GM21367 (cell line): ENCODE data around the gene TSHZ1.

ENCODE experiments used
- ATAC-seq: cut with Tn5 transposase; IDR thresholded peaks from one replicate; pipeline ENCODE4 v1.9.1; 2021; ENCODE audit not compliant: unreplicated experiment

TSHZ1 gene

DNA sequence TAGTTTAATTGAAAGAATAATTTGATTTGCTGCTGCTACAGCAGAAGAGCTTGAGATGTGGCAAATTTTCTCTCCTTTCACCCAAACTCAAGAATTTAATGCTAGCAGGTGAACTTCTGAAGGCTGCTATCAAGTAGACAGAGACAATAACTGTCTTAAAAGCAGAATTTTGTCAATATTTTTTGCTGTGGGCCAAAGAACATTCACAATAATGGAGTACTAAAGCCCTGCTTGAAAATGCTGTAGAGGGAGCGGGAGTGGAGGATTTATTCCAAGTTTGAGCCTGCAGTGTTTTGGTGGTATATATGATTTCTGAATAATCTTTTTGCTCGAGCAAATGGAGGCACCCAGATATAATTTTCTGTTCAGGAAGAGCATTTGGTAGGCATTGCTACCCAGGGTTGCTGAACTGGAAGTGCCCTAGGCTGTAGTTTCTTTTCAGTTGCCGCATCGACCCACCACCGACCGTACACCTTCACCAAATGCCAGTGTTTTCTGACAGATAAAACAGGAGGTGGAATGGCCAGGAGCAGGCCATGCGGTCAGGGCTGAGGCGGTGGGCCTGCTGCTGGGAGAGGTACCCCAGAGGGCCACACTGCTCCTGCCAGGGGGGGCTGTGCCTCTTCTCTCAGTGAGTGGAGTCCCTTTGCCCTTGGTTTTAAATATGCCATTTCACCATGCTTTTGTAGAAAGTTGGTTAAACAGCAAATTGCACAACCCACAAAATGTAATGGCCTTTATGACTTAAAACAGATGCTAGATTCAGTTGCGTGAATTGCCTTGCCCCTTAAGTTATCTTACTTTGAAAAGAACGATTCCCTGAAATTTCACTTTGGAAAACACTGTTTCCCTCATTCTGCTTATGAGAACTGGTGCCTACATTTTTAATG lies 36.4 kb downstream of the TSHZ1 start:
- ATAC-seq: no peak

DNA sequence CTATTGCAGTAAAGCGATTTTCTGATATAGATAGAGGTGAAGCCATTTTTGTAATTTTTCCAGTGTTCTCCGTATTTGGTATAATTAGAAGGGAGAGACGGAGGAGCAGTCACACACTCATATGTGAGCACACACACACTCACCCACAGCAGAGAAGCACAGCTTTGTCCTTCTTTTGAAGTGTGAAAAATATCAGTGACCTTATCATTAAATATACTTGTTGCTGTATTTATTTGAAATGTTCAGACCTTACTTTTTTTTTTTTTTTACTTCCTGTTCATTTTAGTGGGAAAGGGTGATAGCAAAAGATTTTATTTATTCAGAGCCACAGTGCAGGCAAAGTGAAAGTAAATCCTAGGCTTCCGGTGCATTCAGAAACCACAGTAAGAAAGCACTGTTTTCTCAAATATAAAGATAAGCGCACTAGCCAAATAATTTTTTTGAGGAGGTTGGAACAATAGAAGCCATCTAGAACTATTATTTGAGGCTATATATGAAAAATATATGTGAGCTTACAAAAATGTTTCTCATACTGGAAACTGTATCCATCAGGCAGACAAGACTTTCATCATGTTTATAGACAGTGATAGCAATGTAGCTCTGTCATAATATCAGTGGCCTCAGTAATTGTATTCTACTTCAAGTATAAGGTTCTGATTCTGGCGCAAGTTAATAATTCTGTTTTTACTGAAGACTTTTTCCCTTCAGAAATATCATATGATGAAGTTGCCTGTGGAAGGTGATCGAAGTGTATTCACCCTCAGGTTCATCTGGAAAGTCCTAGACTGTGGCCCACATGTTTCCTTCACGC lies 37.2 kb downstream of the TSHZ1 start:
- peak; percentile 49 for ATAC-seq

DNA sequence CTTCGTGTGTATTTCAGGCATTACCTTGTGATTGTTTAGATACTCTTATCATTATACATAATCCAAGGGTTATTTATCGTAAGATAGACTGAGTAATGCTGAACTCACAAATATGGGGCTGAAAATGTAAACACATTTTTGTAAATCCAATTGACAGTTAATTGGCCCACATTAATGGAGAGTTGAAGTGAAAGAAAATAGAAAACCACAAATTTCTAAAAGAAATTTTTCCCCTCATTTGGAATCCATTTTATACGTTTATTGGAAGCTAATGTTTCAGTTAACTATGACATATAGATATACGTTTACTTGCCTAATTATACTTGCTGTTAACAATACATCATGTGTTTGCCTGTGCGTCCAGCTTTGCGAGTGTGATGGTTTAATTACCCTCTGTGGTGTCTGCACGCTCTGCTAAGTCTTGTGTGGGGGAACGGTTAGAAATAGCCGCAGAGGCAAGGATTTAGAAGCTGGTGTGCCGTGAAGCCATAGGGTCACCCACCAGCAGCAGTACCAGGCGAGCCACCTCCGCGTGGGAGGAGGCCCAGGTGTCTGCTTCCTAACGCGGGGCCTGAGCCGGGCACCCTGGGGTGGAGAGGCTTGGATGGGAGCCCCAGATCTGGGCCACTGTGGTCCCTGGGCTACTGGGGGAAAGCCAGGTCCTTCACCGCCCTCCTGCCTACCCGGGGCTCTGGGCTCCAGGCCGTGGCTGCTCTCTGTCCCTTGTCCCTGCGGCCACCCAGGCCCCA lies 38.0 kb downstream of the TSHZ1 start:
- no peak for ATAC-seq

DNA sequence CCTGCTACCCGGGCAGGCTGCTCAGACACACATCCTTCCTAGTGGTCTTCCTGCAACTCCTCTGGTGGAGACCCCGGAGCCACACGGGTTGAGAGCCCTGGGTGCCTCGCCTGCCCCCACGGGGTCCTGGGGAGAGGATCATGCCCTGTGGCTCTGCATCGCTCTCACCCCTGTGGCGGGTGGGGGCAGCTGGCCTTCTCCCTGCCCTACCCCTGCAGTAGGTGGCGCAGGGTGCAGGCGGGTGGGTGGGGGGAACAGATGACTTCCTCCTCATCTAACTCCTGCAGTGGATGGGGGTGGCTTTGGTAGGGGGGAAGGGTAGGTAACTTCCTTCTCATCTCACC lies 38.5 kb downstream of the TSHZ1 start:
- ATAC-seq: no peak

DNA sequence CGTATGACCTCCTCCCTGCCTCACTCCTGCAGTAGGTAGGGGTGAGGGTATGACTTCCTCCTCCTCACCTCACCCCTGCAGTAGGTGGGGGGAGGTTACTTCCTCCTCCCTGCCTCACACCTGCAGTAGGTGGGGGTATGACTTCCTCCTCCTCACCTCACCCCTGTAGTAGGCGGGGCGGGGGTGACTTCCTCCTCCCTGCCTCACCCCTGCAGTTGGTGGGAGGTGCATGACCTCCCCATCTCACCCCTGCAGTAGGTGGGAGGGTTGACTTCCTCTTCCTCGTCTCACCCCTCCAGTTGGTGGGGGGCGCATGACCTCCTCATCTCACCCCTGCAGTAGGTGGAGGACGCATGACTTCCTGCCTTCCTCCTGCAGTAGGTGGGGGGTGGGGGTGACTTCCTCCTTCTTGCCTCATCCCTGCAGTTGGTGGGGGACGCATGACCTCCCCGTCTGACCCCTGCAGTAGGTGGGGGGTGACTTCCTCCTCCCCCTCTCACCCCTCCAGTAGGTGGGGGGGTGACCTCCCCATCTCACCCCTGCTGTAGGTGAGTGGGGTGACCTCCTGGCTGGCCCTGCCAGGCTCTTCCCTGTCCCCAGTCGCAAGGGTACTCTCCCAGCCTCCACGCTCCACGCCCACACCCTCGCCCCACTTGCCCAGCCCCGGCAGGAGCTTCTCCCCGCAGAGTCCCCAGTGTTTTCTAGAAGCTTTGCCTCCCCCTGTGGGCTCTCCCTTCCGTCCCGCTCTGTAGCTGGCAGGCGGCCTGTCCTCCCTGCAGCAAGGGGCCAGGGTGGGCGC lies 39.3 kb downstream of the TSHZ1 start:
- ATAC-seq: no peak

DNA sequence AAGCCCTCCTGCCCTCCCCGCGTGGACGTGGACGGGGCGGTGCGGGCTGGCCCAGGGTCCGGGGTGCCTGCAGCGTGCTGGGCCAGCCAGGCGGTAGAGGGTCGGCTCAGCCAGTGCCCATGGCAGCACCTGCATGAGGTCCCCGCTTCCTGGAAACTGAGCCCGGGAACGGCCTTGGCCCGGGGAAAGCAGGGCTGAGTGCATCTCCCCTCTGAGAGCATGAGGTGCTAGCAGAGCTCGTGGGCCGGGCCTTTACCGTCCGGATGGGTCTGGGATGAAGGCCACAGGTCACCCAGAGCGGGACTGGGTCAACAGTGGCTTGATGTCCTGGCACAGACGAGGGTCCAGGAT lies 39.8 kb downstream of the TSHZ1 start:
- no peak for ATAC-seq

DNA sequence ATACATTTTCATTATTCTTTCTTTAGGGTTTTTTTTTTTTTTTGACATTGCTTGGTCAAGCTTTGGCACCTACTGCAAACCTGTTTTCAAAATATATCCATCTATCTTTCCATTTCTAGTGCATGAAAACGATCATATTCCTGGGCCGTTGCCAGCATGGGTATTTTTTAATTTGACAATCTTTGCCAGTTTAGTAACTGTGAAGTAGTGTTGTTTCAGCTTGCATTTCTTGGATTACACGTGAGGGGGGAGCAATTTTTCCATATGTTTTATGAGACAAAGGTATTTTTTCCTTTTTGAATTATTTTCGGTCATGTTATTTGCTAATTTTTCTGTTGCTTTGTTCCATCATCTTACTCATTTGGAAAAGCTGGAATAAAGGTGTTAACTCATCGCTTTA lies 40.9 kb downstream of the TSHZ1 start:
- no peak for ATAC-seq

DNA sequence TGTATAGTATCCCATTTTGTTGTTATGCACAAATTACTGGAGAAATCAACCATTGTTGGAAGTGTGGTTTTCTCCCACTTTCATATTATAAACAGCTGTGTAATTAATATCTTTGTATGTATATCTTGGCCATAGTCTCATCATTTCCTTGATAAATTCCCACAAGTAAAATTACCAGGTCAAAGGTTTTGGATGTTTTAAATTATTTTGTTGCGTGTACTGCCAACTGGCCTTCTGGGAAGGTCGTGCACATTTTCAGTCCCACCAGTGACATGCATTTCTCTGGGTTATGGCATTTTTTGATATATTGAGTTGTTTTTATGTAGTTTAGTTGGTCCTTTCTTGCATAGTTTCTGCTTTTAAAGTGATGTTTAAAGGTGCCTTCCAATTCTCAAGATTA lies 41.5 kb downstream of the TSHZ1 start:
- ATAC-seq: no peak

DNA sequence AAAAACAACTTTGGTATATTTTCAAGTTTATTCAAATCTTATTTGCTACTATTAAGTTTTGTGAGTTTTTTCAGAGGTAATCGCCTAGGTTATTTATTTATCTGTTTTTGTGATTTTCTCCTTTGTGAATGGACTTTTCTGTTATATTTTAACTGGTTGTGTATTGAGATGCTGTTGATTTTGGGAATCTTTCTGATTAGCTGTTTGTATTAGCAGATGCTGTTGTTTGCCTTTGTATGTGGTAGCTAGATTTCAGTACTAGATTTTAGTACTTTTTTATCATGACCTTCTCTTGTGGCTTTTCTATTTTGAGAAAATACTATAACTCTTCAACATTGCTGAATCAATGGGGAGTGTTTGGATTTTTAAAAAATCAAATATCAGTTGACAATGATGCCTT lies 42.4 kb downstream of the TSHZ1 start:
- no peak for ATAC-seq

DNA sequence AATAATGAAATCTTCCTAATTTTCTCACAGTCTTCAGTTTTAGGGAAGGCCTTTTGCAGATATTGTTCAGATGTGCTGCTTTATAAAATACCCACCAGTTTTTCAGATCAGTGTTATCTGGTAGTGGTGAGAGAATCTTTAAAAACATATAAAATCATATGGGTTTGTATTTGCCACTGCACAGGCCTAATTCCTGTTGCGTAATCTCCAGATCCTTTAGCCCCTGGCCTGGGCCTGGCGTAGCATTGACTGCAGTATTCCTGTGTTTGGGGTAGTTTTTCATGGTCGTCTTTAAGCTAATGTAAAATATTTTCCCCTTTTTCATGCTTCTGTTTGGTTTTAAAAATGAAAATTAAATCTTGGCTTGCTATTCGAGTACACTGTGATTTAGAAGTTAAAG lies 43.2 kb downstream of the TSHZ1 start:
- no peak for ATAC-seq

DNA sequence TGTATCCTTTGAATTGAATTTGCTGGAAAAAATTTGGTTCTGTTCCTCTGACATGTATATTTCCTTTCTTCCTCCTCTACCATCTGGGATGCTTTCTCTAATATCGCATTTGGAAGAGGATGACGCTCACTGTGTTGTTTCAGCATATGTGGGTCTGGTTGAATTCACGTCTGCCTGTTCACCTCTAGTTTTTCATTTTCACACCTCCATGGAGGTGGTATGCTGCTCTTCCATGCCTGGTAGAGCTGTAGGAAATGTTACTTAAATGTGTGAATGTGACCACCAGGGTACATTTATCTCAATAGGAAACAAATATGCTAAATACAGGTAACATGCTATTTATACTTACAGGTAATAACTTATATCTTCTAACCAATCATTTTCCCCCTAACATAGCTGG lies 44.5 kb downstream of the TSHZ1 start:
- ATAC-seq: no peak

DNA sequence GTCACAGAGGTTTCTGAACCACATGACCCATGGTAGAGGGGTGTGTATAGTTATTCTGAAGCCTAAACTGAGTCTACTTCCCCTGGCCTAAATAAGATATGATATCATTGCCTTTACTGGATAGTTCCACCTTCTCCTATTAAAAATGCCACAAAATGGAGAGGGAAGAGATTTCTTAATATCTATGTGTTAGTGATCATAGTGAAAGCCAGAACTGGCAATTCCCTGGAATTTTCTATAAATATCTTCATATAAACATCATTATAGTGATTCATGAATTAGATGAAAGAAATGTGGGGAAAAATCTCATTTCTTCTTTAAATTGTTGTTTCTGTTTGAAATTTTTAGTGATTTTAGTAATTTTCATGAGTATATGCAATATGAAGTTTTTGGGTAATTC lies 45.8 kb downstream of the TSHZ1 start:
- ATAC-seq: no peak

DNA sequence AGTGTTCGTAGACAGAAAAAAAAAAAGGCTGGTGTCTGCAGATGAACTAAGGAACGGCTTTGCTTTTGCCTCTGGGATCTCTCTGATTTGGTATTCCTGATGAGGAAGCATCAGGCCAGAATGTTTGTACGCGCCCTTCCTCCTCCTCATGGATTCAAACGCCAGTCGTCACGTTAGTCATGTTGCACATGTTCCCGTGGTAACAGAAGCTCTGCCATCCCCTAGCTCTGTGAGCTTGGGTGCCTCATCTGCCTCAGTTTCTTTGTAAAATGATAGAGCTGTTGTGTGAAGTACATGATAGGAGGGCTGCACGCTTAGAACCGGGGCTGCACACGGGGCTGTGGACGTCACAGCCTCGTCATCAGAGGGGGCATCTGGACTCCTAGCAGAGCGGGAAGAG lies 47.0 kb downstream of the TSHZ1 start:
- ATAC-seq: no peak

DNA sequence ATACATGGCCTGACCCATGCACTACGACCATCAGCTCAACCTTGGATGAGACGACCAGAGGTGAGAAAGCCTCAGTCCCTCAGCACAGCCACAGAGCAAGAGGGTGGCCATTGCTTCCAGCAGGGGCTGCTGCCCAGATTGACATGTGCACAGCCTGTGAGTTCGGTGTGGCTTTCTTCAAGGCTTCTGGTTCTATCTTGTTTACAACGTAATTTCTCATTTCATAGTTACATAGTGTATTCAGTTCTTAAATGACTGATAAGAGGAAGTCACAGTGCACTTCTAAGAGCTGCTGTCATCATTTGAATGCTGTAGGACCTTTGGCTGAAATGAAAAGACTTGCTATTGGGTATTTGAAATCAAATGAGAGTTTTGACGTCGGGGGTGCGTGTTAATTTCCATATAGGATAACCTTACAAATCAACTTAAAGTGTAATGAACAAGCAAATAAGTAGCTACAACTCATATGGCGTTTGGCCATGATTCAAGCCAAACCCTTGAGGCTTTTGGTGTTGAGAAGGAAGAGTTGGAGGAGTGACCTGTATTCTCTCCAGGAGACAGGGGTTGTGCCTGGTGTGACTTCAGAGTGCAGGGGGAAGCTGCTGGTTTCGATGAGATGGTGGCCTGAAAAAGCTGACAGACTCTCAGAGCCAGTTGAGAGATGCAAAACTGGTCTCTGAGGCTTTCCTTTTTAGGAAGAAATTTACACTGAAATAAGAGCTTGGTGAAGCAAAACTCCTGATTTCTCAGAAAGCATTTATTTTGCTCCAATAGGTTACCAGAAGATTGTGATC lies 51.0 kb downstream of the TSHZ1 start:
- peak; percentile 86 for ATAC-seq

DNA sequence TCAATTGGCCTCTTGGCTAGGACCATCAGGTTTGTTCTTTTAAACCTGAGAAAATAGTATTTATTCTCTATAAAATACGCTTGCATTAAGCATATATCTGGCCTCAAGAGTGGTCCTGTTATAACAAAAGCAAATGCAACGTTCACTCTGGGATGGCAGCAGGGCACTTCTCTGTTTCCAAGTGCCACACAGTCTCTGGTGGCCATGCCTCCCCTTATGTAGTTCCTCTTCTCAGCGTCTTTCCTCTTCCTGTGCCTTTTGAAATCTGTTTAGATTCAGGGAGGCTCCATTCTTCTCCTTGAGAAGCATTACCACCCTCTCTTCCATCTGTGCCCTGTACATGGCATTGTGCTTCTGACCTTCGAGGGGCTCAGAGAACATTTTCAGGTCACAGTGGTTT lies 51.9 kb downstream of the TSHZ1 start:
- ATAC-seq: no peak

DNA sequence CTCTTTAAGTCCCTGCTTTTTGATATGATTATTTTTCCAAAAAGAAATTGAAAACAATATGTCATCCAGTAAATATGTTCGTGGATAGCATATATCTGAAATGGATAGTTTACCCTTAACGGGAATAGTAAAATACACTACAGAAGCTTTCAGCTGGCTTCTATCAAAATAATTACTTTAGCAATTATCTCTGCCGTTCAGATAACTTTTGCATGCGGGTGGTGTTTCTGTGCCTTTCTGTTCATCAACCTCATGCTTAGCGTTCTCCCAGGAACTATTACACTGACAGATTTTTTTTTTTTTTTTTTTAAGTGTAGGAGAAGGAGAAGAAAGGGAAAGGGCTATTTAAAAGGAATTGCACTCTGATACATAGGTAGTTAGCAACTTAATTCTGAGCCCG lies 53.6 kb downstream of the TSHZ1 start:
- ATAC-seq: no peak

DNA sequence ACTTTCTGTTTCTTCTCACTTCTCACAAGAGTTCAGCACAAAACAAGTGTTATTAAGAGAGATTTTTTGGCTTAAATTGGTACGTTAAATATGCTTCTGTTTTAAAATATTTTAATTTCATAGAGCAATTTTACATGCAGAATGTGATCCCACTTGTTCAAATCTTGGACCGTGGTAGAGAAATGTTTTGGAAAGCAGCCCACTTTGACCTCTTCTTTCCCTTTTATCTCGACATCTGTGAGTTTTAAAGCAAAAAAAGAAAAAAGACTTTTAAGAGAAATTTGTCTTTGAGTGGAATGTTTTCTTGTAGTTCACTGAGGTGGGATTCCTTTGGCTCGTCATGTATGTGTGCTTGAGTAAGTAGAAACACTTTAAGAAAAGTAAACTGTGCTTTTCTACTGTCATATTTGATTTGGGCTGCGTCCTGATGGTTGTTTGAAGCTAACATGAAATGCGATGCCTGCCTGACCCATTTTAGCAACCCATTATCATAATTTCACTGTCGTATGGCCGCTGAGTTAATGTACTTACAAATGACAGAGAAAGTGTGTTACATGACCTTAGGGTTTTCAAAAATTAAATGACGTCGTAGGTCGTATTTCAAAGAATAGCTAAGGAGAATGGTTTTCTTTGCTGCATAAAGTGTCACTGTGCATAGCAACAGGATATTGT lies 54.5 kb downstream of the TSHZ1 start:
- ATAC-seq: no peak

DNA sequence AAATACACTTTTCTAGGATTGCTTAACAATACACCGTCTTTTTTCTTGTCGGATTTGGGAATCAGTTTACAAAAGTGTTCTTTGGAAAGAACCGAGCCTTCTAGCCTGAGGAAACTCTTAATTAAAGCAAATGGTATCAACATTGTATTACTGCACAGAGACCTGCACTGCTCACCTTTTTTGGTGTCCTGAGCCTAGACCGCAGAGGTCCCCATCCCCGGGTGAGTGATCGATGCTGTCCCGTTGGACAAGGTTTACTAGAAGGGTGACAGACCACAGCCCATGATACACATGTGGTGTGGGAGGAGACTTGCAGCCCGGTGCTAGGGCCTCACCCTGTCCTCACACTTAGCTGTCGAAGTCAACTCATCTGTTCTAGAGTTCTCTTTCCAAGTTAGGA lies 55.3 kb downstream of the TSHZ1 start:
- no peak for ATAC-seq

DNA sequence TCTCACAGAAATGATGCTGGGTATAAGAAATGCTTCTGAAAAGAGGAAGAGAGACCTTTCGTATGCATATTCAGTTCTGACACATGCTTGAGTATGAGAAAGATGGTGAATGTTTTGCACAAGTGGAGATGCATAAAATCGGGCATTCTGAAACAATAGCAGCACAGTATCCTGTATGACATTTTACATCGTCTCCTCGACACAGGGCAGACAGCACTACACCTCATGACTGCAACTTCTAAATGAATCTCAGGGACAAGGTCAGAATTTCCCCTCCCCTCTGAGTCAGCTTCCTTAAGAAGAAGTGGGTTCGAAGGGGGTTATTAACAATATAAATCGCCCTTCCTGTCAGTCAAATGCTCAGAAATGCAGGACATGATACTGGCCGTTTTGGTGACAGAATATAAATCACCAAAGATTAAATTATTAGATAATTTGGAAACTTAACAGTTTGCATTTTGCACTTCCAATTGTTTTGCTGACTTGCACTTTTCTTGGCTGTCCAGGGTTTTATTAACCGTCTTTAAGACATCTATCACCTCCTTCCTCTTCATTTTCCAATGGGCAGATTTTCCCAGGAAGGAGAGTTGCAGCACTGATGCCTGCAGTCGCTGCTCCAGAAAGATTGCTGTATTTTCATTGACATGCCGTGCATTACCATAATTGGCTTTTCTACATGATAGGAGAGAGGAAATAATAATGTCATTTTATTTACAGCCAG lies 57.2 kb downstream of the TSHZ1 start:
- ATAC-seq: peak; percentile 57
